Measurements from ENCODE around the gene ADCY9.

Gene ADCY9

DNA sequence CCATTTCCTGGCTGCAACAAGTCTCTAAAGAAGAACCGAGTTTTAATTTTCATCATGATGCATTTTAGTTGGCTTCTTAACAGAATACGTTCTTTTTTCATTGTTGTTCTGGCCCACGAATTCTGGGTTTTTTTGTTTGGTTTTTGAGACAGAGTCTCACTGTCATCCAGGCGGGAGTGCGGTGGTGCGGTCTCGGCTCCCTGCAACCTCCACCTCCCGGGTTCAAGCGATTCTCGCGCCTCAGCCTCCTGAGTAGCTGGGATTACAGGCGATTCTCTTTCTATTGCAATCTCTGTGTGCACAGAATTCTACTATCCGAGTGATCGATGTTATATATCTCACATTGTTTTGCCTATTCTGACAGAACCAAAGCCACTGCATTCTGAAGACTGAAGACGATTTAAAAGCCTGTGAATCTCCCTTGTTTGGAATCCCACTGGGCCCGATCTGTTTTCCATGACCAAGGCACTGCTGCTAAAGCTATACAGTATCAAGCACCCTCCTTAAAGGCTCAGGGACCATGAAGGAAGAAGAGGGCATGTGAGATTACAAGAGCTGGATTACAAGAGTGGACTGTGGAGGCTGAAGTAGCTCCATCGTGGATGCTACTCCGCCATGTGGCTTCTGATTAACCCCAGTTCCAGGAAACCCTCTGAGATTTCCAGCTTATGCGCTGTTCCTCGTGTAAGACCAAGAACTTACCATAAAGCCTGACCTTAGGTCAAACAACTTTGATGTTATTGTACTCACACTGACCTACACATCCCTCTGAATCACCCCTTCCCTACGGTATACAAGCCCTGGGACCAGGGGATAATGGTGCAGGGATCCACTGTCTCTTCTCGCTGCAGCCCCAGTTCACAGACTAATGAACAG, 44.3 kb downstream of the ADCY9 start:
- Histone ChIP-seq H3K4me1 (ENCODE audit: control insufficient read depth, insufficient read depth, low read length, poor library complexity, severe bottlenecking) (no peaks in the 10 kb centered on the region), H3K4me3 (ENCODE audit: insufficient read depth, low read depth, low read length, poor library complexity, severe bottlenecking) (no peak overlapping the region), H3K9me3 (ENCODE audit: control insufficient read depth, low read length) (no peaks in the 10 kb centered on the region), H3K36me3 (ENCODE audit: control insufficient read depth, insufficient read depth, low read length) (no peaks in the 10 kb centered on the region), H3K27ac (ENCODE audit: insufficient read depth, low read length, poor library complexity, severe bottlenecking) (no peak overlapping the region), H3K27me3 (replicated peaks; ENCODE audit: control insufficient read depth, insufficient read depth, low read length, poor library complexity, severe bottlenecking) (no peaks in the 10 kb centered on the region)
- no peak for DNase-seq

DNA sequence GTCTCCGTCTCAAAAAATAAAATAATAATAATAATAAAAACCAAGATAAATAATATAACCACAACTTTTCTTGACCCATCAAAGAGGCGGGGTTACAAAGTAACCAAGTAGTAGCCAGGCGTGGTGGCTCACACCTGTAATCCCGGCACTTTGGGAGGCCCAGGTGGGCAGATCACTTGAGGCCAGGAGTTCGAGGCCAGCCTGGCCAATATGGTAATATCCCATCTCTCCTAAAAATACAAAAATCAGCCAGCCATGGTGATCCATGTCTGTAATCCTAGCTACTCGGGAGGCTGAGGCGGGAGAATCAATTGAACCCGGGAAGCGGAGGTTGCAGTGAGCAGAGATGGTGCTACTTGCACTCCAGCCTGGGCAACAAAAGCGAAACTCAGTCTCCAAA, 45.3 kb downstream of the ADCY9 start:
- Histone ChIP-seq H3K27ac (ENCODE audit: insufficient read depth, low read length, poor library complexity, severe bottlenecking) (no peak overlapping the region), H3K36me3 (ENCODE audit: control insufficient read depth, insufficient read depth, low read length) (no peaks in the 10 kb centered on the region), H3K4me1 (ENCODE audit: control insufficient read depth, insufficient read depth, low read length, poor library complexity, severe bottlenecking) (no peaks in the 10 kb centered on the region), H3K9me3 (ENCODE audit: control insufficient read depth, low read length) (no peaks in the 10 kb centered on the region), H3K27me3 (replicated peaks; ENCODE audit: control insufficient read depth, insufficient read depth, low read length, poor library complexity, severe bottlenecking) (no peaks in the 10 kb centered on the region), H3K4me3 (ENCODE audit: insufficient read depth, low read depth, low read length, poor library complexity, severe bottlenecking) (no peak overlapping the region)
- no peak for DNase-seq

DNA sequence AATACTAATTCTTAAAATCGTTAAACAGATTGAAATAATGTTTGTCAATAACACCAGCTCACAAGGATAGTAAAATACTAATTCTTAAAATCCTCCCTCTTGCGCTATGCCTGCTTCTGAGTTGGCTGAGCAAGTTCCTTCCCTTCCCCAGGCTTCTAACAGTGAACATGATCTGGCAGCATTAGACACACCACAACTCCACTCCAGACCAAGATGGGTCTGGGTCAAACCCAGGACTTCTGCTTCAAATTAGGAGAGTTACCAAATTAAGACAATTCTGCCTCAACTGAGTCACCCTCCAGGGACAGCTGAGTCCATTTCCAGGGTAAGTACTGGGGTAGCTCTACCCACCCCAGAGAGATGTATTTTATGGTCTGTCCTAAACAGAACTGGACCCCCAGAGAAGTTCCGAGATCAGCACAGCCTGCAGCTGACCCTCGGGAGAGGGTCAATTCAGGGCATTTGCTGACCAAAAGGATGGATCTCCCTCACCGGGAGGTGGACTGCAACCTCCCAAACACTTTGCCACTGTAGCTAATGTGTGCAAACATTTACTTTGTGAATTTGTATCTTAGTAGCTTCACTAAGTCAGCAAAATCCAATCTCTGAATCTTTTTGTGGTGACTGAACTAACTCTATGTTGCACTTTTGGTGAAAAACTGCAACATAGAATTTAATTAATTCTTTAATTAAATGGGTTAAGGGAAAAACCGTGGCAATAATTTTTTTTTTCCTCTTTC, 48.8 kb downstream of the ADCY9 start:
- no peaks in the 10 kb centered on the region for H3K27me3 ChIP-seq (replicated peaks; ENCODE audit: control insufficient read depth, insufficient read depth, low read length, poor library complexity, severe bottlenecking)
- no peaks in the 10 kb centered on the region for H3K36me3 ChIP-seq (ENCODE audit: control insufficient read depth, insufficient read depth, low read length)
- H3K4me3 ChIP-seq (ENCODE audit: insufficient read depth, low read depth, low read length, poor library complexity, severe bottlenecking): no peak overlapping the region
- peaks cover 4% of the 10 kb centered on the region for H3K4me1 ChIP-seq (ENCODE audit: control insufficient read depth, insufficient read depth, low read length, poor library complexity, severe bottlenecking)
- H3K27ac ChIP-seq (ENCODE audit: insufficient read depth, low read length, poor library complexity, severe bottlenecking): no peak overlapping the region
- no peak for DNase-seq
- no peaks in the 10 kb centered on the region for H3K9me3 ChIP-seq (ENCODE audit: control insufficient read depth, low read length)

DNA sequence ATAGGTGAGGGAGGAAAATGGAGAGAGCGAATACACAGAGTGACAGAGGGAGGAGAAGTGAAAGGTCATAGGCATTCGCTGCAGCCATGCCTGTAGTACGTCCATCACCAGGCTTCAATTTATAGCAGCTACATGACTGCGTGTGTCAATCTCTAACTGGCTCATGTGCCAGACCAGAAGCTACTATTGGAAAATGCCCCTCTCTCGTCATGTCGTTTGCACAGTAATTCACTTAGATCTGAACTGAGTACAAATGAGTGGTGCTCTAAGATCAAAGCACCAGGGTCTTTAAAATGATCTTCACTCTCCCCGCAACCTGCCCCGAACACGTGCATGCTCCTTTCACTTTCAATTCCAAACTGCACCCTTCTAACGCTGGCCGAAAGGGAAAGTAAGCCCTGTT, 51.3 kb downstream of the ADCY9 start:
- peaks cover 10% of the 10 kb centered on the region for H3K9me3 ChIP-seq (ENCODE audit: control insufficient read depth, low read length)
- no peak for DNase-seq
- peaks cover 8% of the 10 kb centered on the region for H3K4me1 ChIP-seq (ENCODE audit: control insufficient read depth, insufficient read depth, low read length, poor library complexity, severe bottlenecking)
- H3K4me3 ChIP-seq (ENCODE audit: insufficient read depth, low read depth, low read length, poor library complexity, severe bottlenecking): peak overlapping the region; percentile 43
- H3K27me3 ChIP-seq (replicated peaks; ENCODE audit: control insufficient read depth, insufficient read depth, low read length, poor library complexity, severe bottlenecking): no peaks in the 10 kb centered on the region
- no peaks in the 10 kb centered on the region for H3K36me3 ChIP-seq (ENCODE audit: control insufficient read depth, insufficient read depth, low read length)
- H3K27ac ChIP-seq (ENCODE audit: insufficient read depth, low read length, poor library complexity, severe bottlenecking): peak overlapping the region; percentile 21

DNA sequence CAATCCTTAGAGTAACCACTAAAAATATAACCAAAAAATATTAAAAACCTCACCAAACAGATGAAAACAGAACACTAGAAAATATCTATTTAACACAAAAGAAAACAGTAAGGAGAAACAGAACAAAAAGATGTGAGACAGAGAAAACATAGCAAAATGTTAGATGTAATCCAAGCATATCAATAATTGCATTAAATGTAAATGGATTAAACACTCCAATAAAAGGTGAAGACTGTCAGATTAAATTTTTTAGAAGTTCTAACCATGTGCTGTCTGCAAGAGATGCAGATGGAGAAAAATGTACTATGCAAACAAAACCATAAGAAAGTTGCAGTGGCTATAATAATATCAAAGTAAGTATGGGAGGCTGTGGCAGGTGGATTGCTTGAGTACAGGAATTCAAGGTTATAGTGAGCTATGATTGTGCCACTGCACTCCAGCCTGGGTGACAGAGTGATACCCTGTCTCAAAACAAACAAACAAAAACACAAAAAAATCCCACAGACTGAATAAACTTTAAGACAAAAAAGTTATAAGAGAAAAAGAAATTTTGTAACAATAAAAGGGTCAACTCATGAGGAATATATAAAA, 53.9 kb downstream of the ADCY9 start:
- Histone ChIP-seq H3K4me1 (ENCODE audit: control insufficient read depth, insufficient read depth, low read length, poor library complexity, severe bottlenecking) (peaks cover 12% of the 10 kb centered on the region), H3K9me3 (ENCODE audit: control insufficient read depth, low read length) (peaks cover 10% of the 10 kb centered on the region), H3K27me3 (replicated peaks; ENCODE audit: control insufficient read depth, insufficient read depth, low read length, poor library complexity, severe bottlenecking) (no peaks in the 10 kb centered on the region), H3K36me3 (ENCODE audit: control insufficient read depth, insufficient read depth, low read length) (no peaks in the 10 kb centered on the region), H3K27ac (ENCODE audit: insufficient read depth, low read length, poor library complexity, severe bottlenecking) (no peak overlapping the region), H3K4me3 (ENCODE audit: insufficient read depth, low read depth, low read length, poor library complexity, severe bottlenecking) (no peak overlapping the region)
- no peak for DNase-seq

DNA sequence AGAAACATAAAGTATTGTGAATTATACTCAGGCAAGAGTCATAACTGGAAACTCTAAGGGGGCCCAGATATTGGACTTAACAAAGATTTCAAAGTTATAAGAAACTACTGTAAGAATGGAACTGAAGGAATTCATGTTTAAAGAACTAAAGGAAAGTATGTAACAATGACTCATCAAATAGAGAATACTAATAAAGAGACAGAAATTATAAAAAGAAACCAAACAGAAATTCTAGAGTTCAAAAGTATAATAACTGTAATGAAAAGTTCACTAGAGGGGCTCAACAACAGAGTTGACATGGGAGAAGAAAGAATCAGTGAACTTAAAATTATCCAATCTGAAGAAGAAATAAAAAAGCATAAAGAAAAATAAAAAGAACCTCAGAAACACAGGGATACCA, 55.4 kb downstream of the ADCY9 start:
- H3K36me3 ChIP-seq (ENCODE audit: control insufficient read depth, insufficient read depth, low read length): no peaks in the 10 kb centered on the region
- peaks cover 12% of the 10 kb centered on the region for H3K4me1 ChIP-seq (ENCODE audit: control insufficient read depth, insufficient read depth, low read length, poor library complexity, severe bottlenecking)

DNA sequence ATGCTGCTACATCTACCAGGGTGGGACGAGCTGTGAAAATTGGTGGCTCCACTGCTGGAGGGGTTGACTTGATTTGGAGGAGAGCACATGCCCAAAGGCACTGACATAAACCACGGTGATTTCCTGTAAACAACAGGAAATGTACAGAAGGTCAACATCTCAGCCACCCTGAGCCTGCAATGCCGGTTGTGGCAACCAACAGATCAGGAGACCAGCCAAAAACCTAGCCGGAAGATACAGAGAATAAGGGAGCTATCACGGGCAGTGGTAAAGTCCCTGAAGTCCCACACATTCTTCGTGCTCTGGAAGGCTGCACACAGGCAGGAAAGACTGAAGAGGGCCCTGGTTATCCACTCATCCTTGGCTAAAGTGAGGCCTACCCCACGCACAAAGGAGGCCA, 56.2 kb downstream of the ADCY9 start:
- H3K36me3 ChIP-seq (ENCODE audit: control insufficient read depth, insufficient read depth, low read length): no peaks in the 10 kb centered on the region
- no peak overlapping the region for H3K4me3 ChIP-seq (ENCODE audit: insufficient read depth, low read depth, low read length, poor library complexity, severe bottlenecking)
- H3K9me3 ChIP-seq (ENCODE audit: control insufficient read depth, low read length): peaks cover 10% of the 10 kb centered on the region
- no peaks in the 10 kb centered on the region for H3K27me3 ChIP-seq (replicated peaks; ENCODE audit: control insufficient read depth, insufficient read depth, low read length, poor library complexity, severe bottlenecking)
- no peak overlapping the region for H3K27ac ChIP-seq (ENCODE audit: insufficient read depth, low read length, poor library complexity, severe bottlenecking)
- DNase-seq: no peak
- H3K4me1 ChIP-seq (ENCODE audit: control insufficient read depth, insufficient read depth, low read length, poor library complexity, severe bottlenecking): peaks cover 12% of the 10 kb centered on the region

More for the DNA sequence above, 55.4 kb downstream of the ADCY9 start:
- Histone ChIP-seq H3K27ac (ENCODE audit: insufficient read depth, low read length, poor library complexity, severe bottlenecking) (no peak overlapping the region), H3K4me3 (ENCODE audit: insufficient read depth, low read depth, low read length, poor library complexity, severe bottlenecking) (no peak overlapping the region), H3K27me3 (replicated peaks; ENCODE audit: control insufficient read depth, insufficient read depth, low read length, poor library complexity, severe bottlenecking) (no peaks in the 10 kb centered on the region), H3K9me3 (ENCODE audit: control insufficient read depth, low read length) (peaks cover 10% of the 10 kb centered on the region)
- DNase-seq: no peak

DNA sequence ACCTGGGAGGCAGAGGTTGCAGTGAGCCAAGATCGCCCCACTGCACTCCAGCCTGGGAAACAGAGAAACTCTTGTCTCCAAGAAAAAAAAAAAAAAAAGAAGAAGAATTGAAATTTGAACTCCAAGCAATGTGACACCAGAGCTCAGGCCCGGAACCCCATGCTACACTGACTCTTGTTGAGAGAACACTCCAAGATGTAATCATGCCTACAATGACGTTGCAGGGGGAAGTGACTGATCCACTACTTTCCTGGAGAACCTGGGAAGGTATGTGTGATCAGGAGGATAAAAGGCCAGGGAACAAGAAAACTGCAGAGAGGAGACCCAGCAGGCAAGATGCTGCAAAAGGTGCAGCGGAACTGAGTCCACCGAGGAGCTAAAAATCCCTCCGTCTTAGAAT, 57.9 kb downstream of the ADCY9 start:
- H3K9me3 ChIP-seq (ENCODE audit: control insufficient read depth, low read length): peaks cover 10% of the 10 kb centered on the region
- H3K4me1 ChIP-seq (ENCODE audit: control insufficient read depth, insufficient read depth, low read length, poor library complexity, severe bottlenecking): peaks cover 8% of the 10 kb centered on the region
- DNase-seq: no peak
- no peaks in the 10 kb centered on the region for H3K27me3 ChIP-seq (replicated peaks; ENCODE audit: control insufficient read depth, insufficient read depth, low read length, poor library complexity, severe bottlenecking)
- no peak overlapping the region for H3K4me3 ChIP-seq (ENCODE audit: insufficient read depth, low read depth, low read length, poor library complexity, severe bottlenecking)
- no peaks in the 10 kb centered on the region for H3K36me3 ChIP-seq (ENCODE audit: control insufficient read depth, insufficient read depth, low read length)
- no peak overlapping the region for H3K27ac ChIP-seq (ENCODE audit: insufficient read depth, low read length, poor library complexity, severe bottlenecking)

DNA sequence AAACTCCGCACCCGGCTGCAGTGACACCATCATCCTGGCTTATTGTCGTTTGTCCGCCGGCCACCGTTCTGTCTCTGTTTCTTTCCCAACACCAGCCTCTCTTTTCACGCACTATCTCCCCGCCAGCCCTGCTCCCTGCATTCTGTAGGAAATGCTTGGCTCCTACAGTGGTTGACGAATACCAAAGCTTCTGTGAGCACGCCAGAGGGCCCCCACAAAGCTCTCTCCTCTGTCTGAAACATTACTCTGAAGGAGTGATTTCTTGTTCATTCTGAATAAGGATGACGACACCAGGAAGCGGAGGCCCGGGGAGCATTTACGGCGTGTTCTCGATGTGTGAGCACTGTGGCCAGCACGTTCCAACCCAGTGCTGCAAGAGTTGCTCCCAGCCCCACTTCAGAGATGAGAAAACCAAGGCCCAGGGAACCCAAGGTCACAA, 58.8 kb downstream of the ADCY9 start:
- Histone ChIP-seq H3K4me1 (ENCODE audit: control insufficient read depth, insufficient read depth, low read length, poor library complexity, severe bottlenecking) (peaks cover 8% of the 10 kb centered on the region), H3K27ac (ENCODE audit: insufficient read depth, low read length, poor library complexity, severe bottlenecking) (no peak overlapping the region), H3K27me3 (replicated peaks; ENCODE audit: control insufficient read depth, insufficient read depth, low read length, poor library complexity, severe bottlenecking) (no peaks in the 10 kb centered on the region), H3K9me3 (ENCODE audit: control insufficient read depth, low read length) (peaks cover 10% of the 10 kb centered on the region), H3K36me3 (ENCODE audit: control insufficient read depth, insufficient read depth, low read length) (no peaks in the 10 kb centered on the region), H3K4me3 (ENCODE audit: insufficient read depth, low read depth, low read length, poor library complexity, severe bottlenecking) (no peak overlapping the region)
- no peak for DNase-seq
